OCI-LY1 (cell line): Measurements from ENCODE around the gene IVD.

Source experiments
- H2AFZ ChIP-seq: fragments of 200-600 bp; sonication (generic), shearing (Covaris generic); 2 replicates; pipeline ENCODE4 v1.6.0; 2014; ENCODE audit warnings: antibody characterized with exemption, mild to moderate bottlenecking, low read length
- H3F3A ChIP-seq: fragments of 200-600 bp; sonication (generic), shearing (Covaris generic); 2 replicates; pipeline ENCODE4 v1.6.0; 2014; ENCODE audit warnings: mild to moderate bottlenecking, antibody characterized with exemption, low read length, moderate library complexity; ENCODE audit not compliant: insufficient read depth
- H3K27ac ChIP-seq: fragments of 200-600 bp; sonication (generic); 2 replicates; pipeline ENCODE4 v1.5.1; 2014; ENCODE audit warnings: low read length, mixed run types, mild to moderate bottlenecking, low read depth; ENCODE audit not compliant: poor library complexity, severe bottlenecking
- H3K27me3 ChIP-seq: fragments of 200-600 bp; sonication (generic); 2 replicates; pipeline ENCODE4 v1.6.0; 2014; ENCODE audit warnings: antibody characterized with exemption, mild to moderate bottlenecking, low read length, moderate library complexity; ENCODE audit not compliant: insufficient read depth
- H3K36me3 ChIP-seq: fragments of 200-600 bp; sonication (generic); 2 replicates; pipeline ENCODE4 v1.6.1; 2014; ENCODE audit warnings: mild to moderate bottlenecking, antibody characterized with exemption, low read length, moderate library complexity, mixed read lengths; ENCODE audit not compliant: insufficient read depth
- H3K4me1 ChIP-seq: fragments of 200-600 bp; sonication (generic); 2 replicates; pipeline ENCODE4 v1.5.1; 2014; ENCODE audit warnings: mild to moderate bottlenecking, low read length, moderate library complexity; ENCODE audit not compliant: insufficient read depth, severe bottlenecking
- H3K4me2 ChIP-seq: fragments of 200-600 bp; sonication (generic), shearing (Covaris generic); 2 replicates; pipeline ENCODE4 v1.6.1; 2014; ENCODE audit warnings: low read length
- H3K4me3 ChIP-seq: fragments of 200-600 bp; sonication (generic); 2 replicates; pipeline ENCODE4 v1.5.1; 2014; ENCODE audit warnings: low read length, low read depth, mild to moderate bottlenecking, mixed read lengths; ENCODE audit not compliant: poor library complexity, severe bottlenecking
- H3K79me2 ChIP-seq: fragments of 200-600 bp; shearing (Covaris generic); 2 replicates; pipeline ENCODE4 v1.6.1; 2016; ENCODE audit warnings: mixed run types, low read length, mixed read lengths; ENCODE audit not compliant: insufficient read depth
- H3K9ac ChIP-seq: fragments of 200-600 bp; sonication (generic), shearing (Covaris generic); 2 replicates; pipeline ENCODE4 v1.6.1; 2014; ENCODE audit warnings: mild to moderate bottlenecking, low read length, mixed read lengths
- H3K9me2 ChIP-seq: fragments of 200-600 bp; sonication (generic), shearing (Covaris generic); 2 replicates; pipeline ENCODE4 v1.6.1; 2014; ENCODE audit warnings: low read depth, mild to moderate bottlenecking, low read length, mixed read lengths
- H3K9me3 ChIP-seq: fragments of 200-600 bp; shearing (Covaris generic); 2 replicates; pipeline ENCODE4 v1.6.1; 2014; ENCODE audit warnings: low read length, mixed read lengths
- H4K20me1 ChIP-seq: fragments of 200-600 bp; sonication (generic), shearing (Covaris generic); 2 replicates; pipeline ENCODE4 v1.6.0; 2016; ENCODE audit warnings: mild to moderate bottlenecking, low read length; ENCODE audit not compliant: insufficient read depth
- CTCF ChIP-seq: fragments of 200-600 bp; sonication (generic), shearing (Covaris generic); IDR thresholded peaks from 2 replicates; pipeline ENCODE4 v1.5.1; 2017; ENCODE audit warnings: mild to moderate bottlenecking, antibody characterized with exemption, low read length, moderate library complexity, mixed read lengths
- EZH2 ChIP-seq: fragments of 200-600 bp; sonication (generic), shearing (Covaris generic); IDR thresholded peaks from 2 replicates; pipeline ENCODE4 v1.8.0; 2017; ENCODE audit warnings: borderline replicate concordance, mixed run types, mild to moderate bottlenecking, antibody characterized with exemption, low read length, moderate library complexity, mixed read lengths

The IVD gene

GRCh38 chr15:40465939-40466338 lies 60.3 kb downstream of the IVD start:
- Histone ChIP-seq H3K9ac (no peak overlapping the region), H3K27ac (no peak overlapping the region), H4K20me1 (no peaks in the 10 kb centered on the region), H3F3A (peaks cover 8% of the 10 kb centered on the region; the same call in 1 of the 2 replicates), H3K36me3 (peaks cover 30% of the 10 kb centered on the region; the same call in 1 of the 2 replicates), H3K4me2 (no peak overlapping the region), H3K9me2 (no peaks in the 10 kb centered on the region), H3K9me3 (no peaks in the 10 kb centered on the region), H3K79me2 (no peaks in the 10 kb centered on the region), H3K4me3 (no peak overlapping the region), H3K4me1 (peaks cover 5% of the 10 kb centered on the region), H2AFZ (no peak overlapping the region), H3K27me3 (no peaks in the 10 kb centered on the region)
- TF ChIP-seq CTCF (no peak), EZH2 (no peak)

- Histone ChIP-seq H3K79me2 (no peaks in the 10 kb centered on the region), H3K9me3 (no peaks in the 10 kb centered on the region), H3K27me3 (no peaks in the 10 kb centered on the region), H2AFZ (no peak overlapping the region), H3K36me3 (peaks cover 30% of the 10 kb centered on the region; the same call in 1 of the 2 replicates), H3K9me2 (no peaks in the 10 kb centered on the region), H3K4me2 (no peak overlapping the region), H3K27ac (no peak overlapping the region), H3K9ac (no peak overlapping the region), H3F3A (peaks cover 8% of the 10 kb centered on the region; the same call in 1 of the 2 replicates), H3K4me1 (peaks cover 9% of the 10 kb centered on the region), H4K20me1 (no peaks in the 10 kb centered on the region), H3K4me3 (no peak overlapping the region)
- TF ChIP-seq CTCF: no peak
- no peak for TF ChIP-seq EZH2
Observed at GRCh38 chr15:40466426-40467260, 61.0 kb downstream of the IVD start.

- Histone ChIP-seq H3K27ac (no peak overlapping the region), H3K27me3 (no peaks in the 10 kb centered on the region), H3F3A (peaks cover 8% of the 10 kb centered on the region; the same call in 1 of the 2 replicates), H4K20me1 (no peaks in the 10 kb centered on the region), H3K9me3 (no peaks in the 10 kb centered on the region), H3K9me2 (no peaks in the 10 kb centered on the region), H3K79me2 (no peaks in the 10 kb centered on the region), H3K9ac (no peak overlapping the region), H3K36me3 (peaks cover 27% of the 10 kb centered on the region; the same call in 1 of the 2 replicates), H3K4me3 (no peak overlapping the region), H3K4me1 (peaks cover 15% of the 10 kb centered on the region), H2AFZ (no peak overlapping the region), H3K4me2 (no peak overlapping the region)
- TF ChIP-seq EZH2 (no peak), CTCF (no peak)
Observed at GRCh38 chr15:40467261-40467615, 61.6 kb downstream of the IVD start.
